Measurements from ENCODE around the gene CCDC137.

The CCDC137 gene

GRCh38 chr17:81664051-81664470 is 2.5 kb upstream of the CCDC137 start:
- H3K9me2 ChIP-seq (ENCODE audit: low read depth, low read length) = no peaks in the 10 kb centered on the region
- no peak for TF ChIP-seq CTCF (IDR thresholded peaks at IDR 0.05; ENCODE audit: low read length)
- no peak for TF ChIP-seq EZH2 (IDR thresholded peaks at IDR 0.05; ENCODE audit: borderline replicate concordance, low read length)
- H4K20me1 ChIP-seq (ENCODE audit: insufficient read depth, low read length) = no peaks in the 10 kb centered on the region
- H3K4me2 ChIP-seq (ENCODE audit: low read length) = no peak overlapping the region
- no peak overlapping the region for H2AFZ ChIP-seq (ENCODE audit: low read length)
- no peaks in the 10 kb centered on the region for H3K27me3 ChIP-seq (ENCODE audit: insufficient read depth, low read length)
- no peaks in the 10 kb centered on the region for H3F3A ChIP-seq (ENCODE audit: insufficient read depth, low read length)
- H3K4me1 ChIP-seq (ENCODE audit: insufficient read depth, low read length, severe bottlenecking) = peaks cover 24% of the 10 kb centered on the region
- no peak overlapping the region for H3K4me3 ChIP-seq (ENCODE audit: low read depth, low read length, poor library complexity, severe bottlenecking)
- H3K9ac ChIP-seq (ENCODE audit: low read length) = no peak overlapping the region
- H3K36me3 ChIP-seq (ENCODE audit: insufficient read depth, low read length) = peaks cover 28% of the 10 kb centered on the region
- H3K27ac ChIP-seq (ENCODE audit: low read depth, low read length, poor library complexity, severe bottlenecking) = no peak overlapping the region
- no peaks in the 10 kb centered on the region for H3K9me3 ChIP-seq (ENCODE audit: low read length)
- no peaks in the 10 kb centered on the region; the same call in 1 of the 2 replicates for H3K79me2 ChIP-seq (ENCODE audit: insufficient read depth, low read length)

GRCh38 chr17:81665205-81666091 is 1.1 kb upstream of the CCDC137 start:
- no peak for TF ChIP-seq CTCF (IDR thresholded peaks at IDR 0.05; ENCODE audit: low read length)
- TF ChIP-seq EZH2 (IDR thresholded peaks at IDR 0.05; ENCODE audit: borderline replicate concordance, low read length) = no peak
- H3K27me3 ChIP-seq (ENCODE audit: insufficient read depth, low read length) = no peaks in the 10 kb centered on the region
- no peaks in the 10 kb centered on the region for H3F3A ChIP-seq (ENCODE audit: insufficient read depth, low read length)
- peaks cover 24% of the 10 kb centered on the region for H3K4me1 ChIP-seq (ENCODE audit: insufficient read depth, low read length, severe bottlenecking)
- no peak overlapping the region for H2AFZ ChIP-seq (ENCODE audit: low read length)
- peak overlapping the region; percentile 29 for H3K27ac ChIP-seq (ENCODE audit: low read depth, low read length, poor library complexity, severe bottlenecking)
- no peaks in the 10 kb centered on the region for H3K9me2 ChIP-seq (ENCODE audit: low read depth, low read length)
- peak overlapping the region; percentile 85 for H3K4me2 ChIP-seq (ENCODE audit: low read length)
- no peaks in the 10 kb centered on the region for H3K9me3 ChIP-seq (ENCODE audit: low read length)
- peak overlapping the region; percentile 94 for H3K9ac ChIP-seq (ENCODE audit: low read length)
- peaks cover 40% of the 10 kb centered on the region for H3K36me3 ChIP-seq (ENCODE audit: insufficient read depth, low read length)
- H3K4me3 ChIP-seq (ENCODE audit: low read depth, low read length, poor library complexity, severe bottlenecking) = peak overlapping the region; percentile 82
- no peaks in the 10 kb centered on the region; the same call in 1 of the 2 replicates for H3K79me2 ChIP-seq (ENCODE audit: insufficient read depth, low read length)
- H4K20me1 ChIP-seq (ENCODE audit: insufficient read depth, low read length) = no peaks in the 10 kb centered on the region

GRCh38 chr17:81666092-81666341 is 520 bp upstream of the CCDC137 start:
- H3K9ac ChIP-seq (ENCODE audit: low read length) = peak overlapping the region; percentile 94
- H4K20me1 ChIP-seq (ENCODE audit: insufficient read depth, low read length) = no peaks in the 10 kb centered on the region
- H3K27ac ChIP-seq (ENCODE audit: low read depth, low read length, poor library complexity, severe bottlenecking) = peak overlapping the region; percentile 29
- no peaks in the 10 kb centered on the region for H3F3A ChIP-seq (ENCODE audit: insufficient read depth, low read length)
- no peaks in the 10 kb centered on the region for H3K27me3 ChIP-seq (ENCODE audit: insufficient read depth, low read length)
- no peak overlapping the region for H2AFZ ChIP-seq (ENCODE audit: low read length)
- peaks cover 46% of the 10 kb centered on the region for H3K36me3 ChIP-seq (ENCODE audit: insufficient read depth, low read length)
- no peaks in the 10 kb centered on the region; the same call in 1 of the 2 replicates for H3K79me2 ChIP-seq (ENCODE audit: insufficient read depth, low read length)
- TF ChIP-seq EZH2 (IDR thresholded peaks at IDR 0.05; ENCODE audit: borderline replicate concordance, low read length) (no peak), CTCF (IDR thresholded peaks at IDR 0.05; ENCODE audit: low read length) (no peak)
- H3K4me1 ChIP-seq (ENCODE audit: insufficient read depth, low read length, severe bottlenecking) = peaks cover 24% of the 10 kb centered on the region
- H3K4me2 ChIP-seq (ENCODE audit: low read length) = peak overlapping the region; percentile 85
- no peaks in the 10 kb centered on the region for H3K9me3 ChIP-seq (ENCODE audit: low read length)
- H3K9me2 ChIP-seq (ENCODE audit: low read depth, low read length) = no peaks in the 10 kb centered on the region
- H3K4me3 ChIP-seq (ENCODE audit: low read depth, low read length, poor library complexity, severe bottlenecking) = peak overlapping the region; percentile 82
